GM12878 (cell line): Measurements from ENCODE around the gene ALG12. TPM values are rescaled to one million over a fixed set of nuclear protein-coding genes. Genes with fewer than 3 reads are reported as not detected.

ENCODE experiments used
- ATAC-seq: fragments of 200-7000 bp; cut with Tn5 transposase; 3 replicates; pipeline ENCODE4 v1.9.1; 2020; ENCODE audit warnings: mild to moderate bottlenecking, moderate library complexity
- BruUV-seq: library from RNA; stranded (reverse); fragments of 400-500 nt; replicated peaks from 2 replicates; lab custom pipeline; 2021; lab: Mats Ljungman, UMichigan
- CTCF ChIA-PET: fragments of 300-600 bp; sonication (Branson Sonifier 250); formaldehyde crosslinking; extraction: SDS; loops from one replicate; lab custom pipeline; 2021; ENCODE audit warnings: inconsistent platforms; lab: Yijun Ruan, JAX
- POLR2A ChIA-PET: fragments of 350-600 bp; formaldehyde crosslinking; extraction: SDS; loops from one replicate; lab custom pipeline; 2021; ENCODE audit warnings: inconsistent platforms; lab: Charles Lee
- RAD21 ChIA-PET: fragments of 300-600 bp; sonication (Branson Sonifier 250); formaldehyde crosslinking; loops from one replicate; lab custom pipeline; 2023; ENCODE audit warnings: antibody characterized with exemption; ENCODE audit not compliant: unreplicated experiment; lab: Charles Lee
- SMC1A ChIA-PET: fragments of 300-600 bp; sonication (Branson Sonifier 250); formaldehyde crosslinking; loops from one replicate; lab custom pipeline; 2023; ENCODE audit not compliant: unreplicated experiment, uncharacterized antibody; lab: Charles Lee
- DNase-seq: peaks from one replicate; pipeline ENCODE4 v3.0.0-alpha.2; 2011; ENCODE audit warnings: low read depth, low spot score
- FAIRE-seq: peaks from 3 replicates; lab custom pipeline; 2011; peaks lifted over from hg19 to GRCh38; lab: Jason Lieb, UNC
- H2AFZ ChIP-seq: 2 replicates; pipeline ENCODE4 v1.6.0; 2011; ENCODE audit warnings: low read depth, low read length, control low read depth; ENCODE audit not compliant: control insufficient read depth
- H3K27ac ChIP-seq: 2 replicates; pipeline ENCODE4 v1.5.1; 2011; ENCODE audit warnings: control low read depth; ENCODE audit not compliant: control insufficient read depth, insufficient read depth
- H3K27me3 ChIP-seq, 2 experiments: replicated peaks in 1 of 2; 2 replicates each; pipeline versions ENCODE4 v1.6.0 to v1.6.1; 2011; ENCODE audit warnings: low read length in 1 of 2; ENCODE audit not compliant: control insufficient read depth in 2 of 2, insufficient read depth in 2 of 2
- H3K36me3 ChIP-seq, 2 experiments: 2 replicates each; pipeline ENCODE4 v1.5.1; 2011; ENCODE audit warnings: low read length in 1 of 2; ENCODE audit not compliant: control insufficient read depth in 2 of 2, insufficient read depth in 2 of 2
- H3K4me1 ChIP-seq: 2 replicates; pipeline ENCODE4 v1.6.1; 2011; ENCODE audit warnings: mild to moderate bottlenecking, low read length, moderate library complexity, mixed read lengths; ENCODE audit not compliant: control insufficient read depth, insufficient read depth
- H3K4me2 ChIP-seq: 2 replicates; pipeline ENCODE4 v1.6.0; 2011; ENCODE audit warnings: control low read depth; ENCODE audit not compliant: control insufficient read depth, insufficient read depth
- H3K4me3 ChIP-seq: fragments of 200-600 bp; sonication (generic); 2 replicates; pipeline ENCODE4 v1.5.1; 2016
- H3K79me2 ChIP-seq: 2 replicates; pipeline ENCODE4 v1.6.0; 2011; ENCODE audit warnings: low read length; ENCODE audit not compliant: control insufficient read depth, insufficient read depth
- H3K9ac ChIP-seq: 2 replicates; pipeline ENCODE4 v1.8.0; 2011; ENCODE audit warnings: low read length, control low read depth, mixed read lengths; ENCODE audit not compliant: control insufficient read depth, insufficient read depth
- H3K9me3 ChIP-seq: replicated peaks from 3 replicates; pipeline ENCODE4 v1.5.1; 2011; ENCODE audit warnings: mild to moderate bottlenecking, low read length; ENCODE audit not compliant: control insufficient read depth, insufficient read depth
- H4K20me1 ChIP-seq: 2 replicates; pipeline ENCODE4 v1.6.0; 2011; ENCODE audit not compliant: control insufficient read depth, insufficient read depth
- ASH2L ChIP-seq: fragments of 300-600, 200-600 bp; sonication (generic); IDR thresholded peaks from 2 replicates; pipeline ENCODE4 v1.6.1; 2017; ENCODE audit warnings: low read depth, mild to moderate bottlenecking, borderline replicate concordance
- ATF2 ChIP-seq: IDR thresholded peaks from 2 replicates; pipeline ENCODE4 v1.6.1; 2012; ENCODE audit warnings: low read length, inconsistent platforms
- CBFB ChIP-seq: IDR thresholded peaks from 2 replicates; pipeline ENCODE4 v1.6.1; 2016; ENCODE audit warnings: antibody characterized with exemption, low read depth
- CBX3 ChIP-seq: fragments of 200-600 bp; sonication (generic); IDR thresholded peaks from 2 replicates; pipeline ENCODE4 v1.6.1; 2016; ENCODE audit warnings: low read depth, borderline replicate concordance
- E2F8 ChIP-seq: fragments of 450-650 bp; IDR thresholded peaks from 2 replicates; pipeline ENCODE4 v1.6.1; 2018; ENCODE audit warnings: mild to moderate bottlenecking, low read depth, moderate library complexity; ENCODE audit not compliant: partially characterized antibody
- EGR1 ChIP-seq, 2 experiments: IDR thresholded peaks; 1 replicate in 1 of 2; 2 replicates in 1 of 2; pipeline ENCODE4 v1.6.1; 2011 to 2012; ENCODE audit warnings: low read depth in 2 of 2, low read length in 2 of 2, borderline replicate concordance in 1 of 2, mild to moderate bottlenecking in 1 of 2, moderate library complexity in 1 of 2
- JUND ChIP-seq: IDR thresholded peaks from 2 replicates; pipeline ENCODE4 v1.6.1; 2012; ENCODE audit warnings: low read depth, mild to moderate bottlenecking, low read length, improper control_type of control experiment, moderate library complexity
- SIN3A ChIP-seq: IDR thresholded peaks from 2 replicates; pipeline ENCODE4 v1.6.1; 2012; ENCODE audit warnings: low read depth, low read length, improper control_type of control experiment
- SKIL ChIP-seq: fragments of 450-650 bp; IDR thresholded peaks from 2 replicates; pipeline ENCODE4 v1.6.1; 2017; ENCODE audit warnings: mild to moderate bottlenecking, low read depth, inconsistent platforms; ENCODE audit not compliant: poor library complexity, severe bottlenecking
- STAT1 ChIP-seq: fragments of 450-650 bp; conservative IDR thresholded peaks from 2 replicates; pipeline ENCODE4 v1.6.1; 2014; ENCODE audit warnings: antibody characterized with exemption, mild to moderate bottlenecking
- SUPT20H ChIP-seq: IDR thresholded peaks from 2 replicates; pipeline ENCODE4 v1.6.1; 2011; ENCODE audit warnings: low read depth, mild to moderate bottlenecking, low read length, moderate library complexity, borderline replicate concordance; ENCODE audit not compliant: control insufficient read depth
- TCF7 ChIP-seq: IDR thresholded peaks from 2 replicates; pipeline ENCODE4 v1.6.1; 2014; ENCODE audit warnings: antibody characterized with exemption, borderline replicate concordance
- YY1 ChIP-seq: IDR thresholded peaks from 2 replicates; pipeline ENCODE4 v1.6.1; 2011; ENCODE audit warnings: low read depth, mild to moderate bottlenecking, low read length
- ZBED1 ChIP-seq: IDR thresholded peaks from 2 replicates; pipeline ENCODE4 v1.6.1; 2016; ENCODE audit warnings: borderline replicate concordance
- ZNF622 ChIP-seq: fragments of 450-650 bp; IDR thresholded peaks from 2 replicates; pipeline ENCODE4 v1.6.1; 2017; ENCODE audit warnings: mild to moderate bottlenecking, inconsistent platforms
- ZSCAN29 ChIP-seq: fragments of 450-650 bp; IDR thresholded peaks from 2 replicates; pipeline ENCODE4 v1.6.1; 2017; ENCODE audit warnings: mild to moderate bottlenecking, moderate library complexity
- WGBS: methylation state at CpG from one replicate; pipeline ENCODE4 v1.1.6; 2016; ENCODE audit warnings: low lambda C conversion rate; ENCODE audit not compliant: insufficient replicate concordance, insufficient coverage; ENCODE audit errors: missing lambda C conversion rate; 5-methylcytosine and 5-hydroxymethylcytosine counted together
- in situ Hi-C: fragments of 300-500 bp; cut with MboI; formaldehyde crosslinking; loops from 9 replicates; pipeline ENCODE4 v1.14.3; 2018; ENCODE audit warnings: mixed read lengths
- intact Hi-C: fragments of 100-400 bp; cut with micrococcal nuclease; formaldehyde crosslinking; loops from one replicate; pipeline ENCODE4 v1.14.2; 2022; ENCODE audit not compliant: unreplicated experiment
- polyA plus RNA-seq, 11 experiments: library from polyadenylated mRNA; depleted of rRNA in 4 of 11; unstranded in 6 of 11; stranded (reverse) in 5 of 11; fragments of >200 nt; fragmentation: Nextera tagmentation in 4 of 11; fragmentation: Illumina TruSeq in 1 of 11; extraction: Ambion mirVana in 4 of 11; extraction: Trizol in 1 of 11; gene quantifications; 1 replicate in 1 of 11; 2 replicates in 10 of 11; pipeline versions ENCODE4 v1.2.1 to v1.2.3, GENCODE V29; 2011 to 2016; ENCODE audit warnings: inconsistent platforms in 2 of 11, missing spikeins in 2 of 11, low read depth in 1 of 11
- total RNA-seq, 4 experiments: library from RNA; depleted of rRNA in 3 of 4; stranded (reverse); fragments of >200 nt in 3 of 4; fragmentation: Illumina TruSeq in 1 of 4; extraction: Trizol in 1 of 4; gene quantifications; 2 replicates each; pipeline versions ENCODE4 v1.2.1 to v1.2.3, GENCODE V29; 2013 to 2021

Gene ALG12
- total and polyA plus RNA-seq, 10 of the 15 experiments (the other 5 are each of a cell fraction or from before 2014, with no cell fraction given): 0.22 to 23.4 (median 6.6) TPM

GRCh38 chr22:49936018-49936972 lies 18.1 kb upstream of the ALG12 start:
- ATAC-seq (peak; percentile 87), FAIRE-seq (peak; percentile 73), DNase-seq (peak; percentile 69)
- H3K4me2 ChIP-seq: peak overlapping the region; percentile 77
- TSS peak; percentile 97 for BruUV-seq
- peaks cover 7% of the 10 kb centered on the region for H3K79me2 ChIP-seq
- H3K36me3 ChIP-seq: no peaks in the 10 kb centered on the region
- no peaks in the 10 kb centered on the region for H3K9me3 ChIP-seq
- H3K27ac ChIP-seq: peak overlapping the region; percentile 69
- H3K4me3 ChIP-seq: peak overlapping the region; percentile 57
- peaks cover 43% of the 10 kb centered on the region for H3K4me1 ChIP-seq
- ChIA-PET RAD21 (interaction anchor here (0.8 to 1.7 kb wide), 6 partner anchors 11 to 94 kb away, joined by 3 to 15 read pairs (median 4); no protein-coding TSS in a partner anchor), CTCF (interaction anchor here (1.0 to 1.4 kb wide), 6 partner anchors 8 to 94 kb away, joined by 4 to 5 read pairs (median 4); no protein-coding TSS in a partner anchor), SMC1A (no interaction called here), POLR2A (interaction anchor here (0.6 to 1.8 kb wide), 10 partner anchors 8 to 176 kb away, joined by 3 to 15 read pairs (median 4); partner anchors contain the start of gene PIM3)
- no peaks in the 10 kb centered on the region for H3K27me3 ChIP-seq
- intact Hi-C loops: loop anchor here (10.0 kb wide), 1 partner anchor 259 kb away; no protein-coding TSS in a partner anchor
- in situ Hi-C loops: no loop called here
- H4K20me1 ChIP-seq: no peaks in the 10 kb centered on the region
- peak overlapping the region; percentile 61 for H3K9ac ChIP-seq
- no peak overlapping the region; the same call in 1 of the 2 replicates for H2AFZ ChIP-seq
- 4% methylated on average over 39 of the region's 52 CpGs for WGBS
- no peak for TF ChIP-seq SUPT20H
- no peak for TF ChIP-seq TCF7
- no peak for TF ChIP-seq E2F8
- no peak for TF ChIP-seq ASH2L
- no peak for TF ChIP-seq CBFB
- TF ChIP-seq ZNF622: no peak
- TF ChIP-seq ZSCAN29: 0 out of 2 replicates have a peak, but pooled peaks have one; percentile 56
- TF ChIP-seq SKIL: no peak
- TF ChIP-seq ATF2: no peak
- 0 out of 2 replicates have a peak, but pooled peaks have one; percentile 28 for TF ChIP-seq JUND
- peak; percentile 67; the same call in 1 of the 2 replicates for TF ChIP-seq ZBED1
- no peak for TF ChIP-seq STAT1
- peak in 1 of 2 experiments; percentile 91; a peak in 2 of 3 replicates for TF ChIP-seq EGR1 (IDR thresholded peaks at IDR 0.05; ENCODE audit: borderline replicate concordance in 1 of 2, low read depth in 2 of 2, low read length in 2 of 2)
- peak; percentile 8; the same call in 1 of the 2 replicates for TF ChIP-seq YY1
- TF ChIP-seq CBX3: no peak
- no peak for TF ChIP-seq SIN3A
